ENCODE data around the gene CABS1.

CABS1 gene

GRCh38 chr4:70372760-70373159 lies 38.0 kb downstream of the CABS1 start:
- no peak for FAIRE-seq

DNA sequence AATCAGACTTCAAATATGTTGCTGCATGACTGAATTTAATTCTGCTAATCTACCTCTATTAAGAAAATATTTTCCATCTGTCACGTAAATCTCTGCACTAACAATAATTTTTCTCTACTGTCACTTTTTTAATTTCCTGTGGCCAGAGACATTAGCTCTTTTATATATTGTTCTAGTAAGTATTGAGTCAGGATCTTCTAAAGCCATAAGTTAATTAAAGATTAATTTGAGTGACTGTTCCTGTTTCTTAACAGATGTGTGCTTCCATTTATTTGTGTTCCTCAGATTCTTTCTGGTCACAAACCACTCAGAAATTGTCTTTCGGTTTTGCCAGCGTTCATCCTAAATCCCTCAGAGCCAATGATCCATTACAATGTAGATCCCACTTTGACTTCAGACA lies 45.8 kb downstream of the CABS1 start:
- DNase-seq (ENCODE audit: extremely low spot score, insufficient read length, low read depth) (no peak), FAIRE-seq (no peak)

More at GRCh38 chr4:70372760-70373159, 38.0 kb downstream of the CABS1 start:
- DNase-seq (ENCODE audit: extremely low spot score, insufficient read length, low read depth): no peak

GRCh38 chr4:70382691-70383181 lies 48.0 kb downstream of the CABS1 start, which contains the start of gene SMR3B:
Gene SMR3B (plus strand): TSS chr4:70383131. CDS start chr4:70384511, 1,380 bp downstream.
- no peak for DNase-seq (ENCODE audit: extremely low spot score, insufficient read length, low read depth)
- no peak for FAIRE-seq
